Measurements from ENCODE around the gene FYB1. TPM values are rescaled to one million over a fixed set of nuclear protein-coding genes. Genes with fewer than 3 reads are reported as not detected.

FYB1 gene
- total and polyA plus RNA-seq, 2 of the 4 experiments (the other 2 are of a cell fraction), result not detected

DNA sequence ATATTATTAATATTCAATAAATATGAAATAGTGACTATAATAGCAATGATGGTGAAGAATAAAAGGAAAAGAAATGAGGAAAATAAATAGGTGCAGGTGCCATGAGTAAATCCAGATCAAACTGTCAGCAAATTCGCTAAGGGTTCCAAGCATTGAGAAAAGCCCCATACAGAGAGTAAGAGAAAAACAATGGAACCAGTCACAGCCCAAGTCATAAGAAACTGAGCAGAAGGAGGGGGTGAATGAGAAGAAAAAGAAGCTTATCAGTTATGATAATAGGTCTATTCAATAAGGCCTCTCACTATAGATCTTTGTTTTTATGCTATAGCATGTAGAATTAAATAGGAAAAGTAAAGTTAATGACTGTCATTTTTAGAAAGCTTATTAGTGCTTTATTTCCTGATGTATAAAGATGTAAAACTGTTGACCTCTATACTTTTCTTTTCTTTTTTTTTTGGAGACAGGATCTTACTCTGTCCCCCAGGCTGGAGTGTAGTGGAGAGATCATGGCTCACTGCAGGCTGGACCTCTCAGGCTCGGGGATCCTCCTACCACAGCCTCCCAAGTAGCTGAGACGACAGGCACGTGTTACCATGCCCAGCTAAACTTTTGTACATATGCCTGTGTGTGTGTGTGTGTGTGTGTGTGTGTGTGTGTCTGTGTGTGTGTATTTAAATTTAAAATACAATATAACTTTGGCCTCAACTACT, 72.4 kb downstream of the FYB1 start:
- no peak overlapping the region for H2BK120ac ChIP-seq (ENCODE audit: low read depth, low read length)
- no peak for TF ChIP-seq RAD21 (IDR thresholded peaks at IDR 0.05; ENCODE audit: low read length)
- no peak for TF ChIP-seq SMC3 (IDR thresholded peaks at IDR 0.05; ENCODE audit: low read depth, low read length)
- no peak for TF ChIP-seq POLR2A (IDR thresholded peaks at IDR 0.05; ENCODE audit: low read depth, low read length)
- no peak for TF ChIP-seq NFE2L2 (IDR thresholded peaks at IDR 0.05; ENCODE audit: low read depth, low read length)
- TF ChIP-seq MAZ (IDR thresholded peaks at IDR 0.05; ENCODE audit: borderline replicate concordance, low read depth, low read length), result no peak
- TF ChIP-seq, protein P1, sequence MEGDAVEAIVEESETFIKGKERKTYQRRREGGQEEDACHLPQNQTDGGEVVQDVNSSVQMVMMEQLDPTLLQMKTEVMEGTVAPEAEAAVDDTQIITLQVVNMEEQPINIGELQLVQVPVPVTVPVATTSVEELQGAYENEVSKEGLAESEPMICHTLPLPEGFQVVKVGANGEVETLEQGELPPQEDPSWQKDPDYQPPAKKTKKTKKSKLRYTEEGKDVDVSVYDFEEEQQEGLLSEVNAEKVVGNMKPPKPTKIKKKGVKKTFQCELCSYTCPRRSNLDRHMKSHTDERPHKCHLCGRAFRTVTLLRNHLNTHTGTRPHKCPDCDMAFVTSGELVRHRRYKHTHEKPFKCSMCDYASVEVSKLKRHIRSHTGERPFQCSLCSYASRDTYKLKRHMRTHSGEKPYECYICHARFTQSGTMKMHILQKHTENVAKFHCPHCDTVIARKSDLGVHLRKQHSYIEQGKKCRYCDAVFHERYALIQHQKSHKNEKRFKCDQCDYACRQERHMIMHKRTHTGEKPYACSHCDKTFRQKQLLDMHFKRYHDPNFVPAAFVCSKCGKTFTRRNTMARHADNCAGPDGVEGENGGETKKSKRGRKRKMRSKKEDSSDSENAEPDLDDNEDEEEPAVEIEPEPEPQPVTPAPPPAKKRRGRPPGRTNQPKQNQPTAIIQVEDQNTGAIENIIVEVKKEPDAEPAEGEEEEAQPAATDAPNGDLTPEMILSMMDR (conservative IDR thresholded peaks at IDR 0.05; ENCODE audit: low read depth, low read length), result no peak
- no peak for TF ChIP-seq BHLHE40 (IDR thresholded peaks at IDR 0.05; ENCODE audit: low read depth, low read length)
- no peak for TF ChIP-seq RCOR1 (IDR thresholded peaks at IDR 0.05; ENCODE audit: insufficient replicate concordance, low read length)
- no peak for TF ChIP-seq FOS (IDR thresholded peaks at IDR 0.05; ENCODE audit: low read depth, low read length)
- no peaks in the 10 kb centered on the region for H3K9me1 ChIP-seq (ENCODE audit: insufficient read depth, low read length)
- H4K5ac ChIP-seq (ENCODE audit: low read depth, low read length), result no peak overlapping the region
- no peak overlapping the region for H4K91ac ChIP-seq (ENCODE audit: insufficient read depth, low read depth, low read length)
- in situ Hi-C loops (cut with MboI; ENCODE audit: low sequenced_read_pairs) (loop anchor here (10.0 kb wide), 1 partner anchor 138 kb away; no protein-coding TSS in a partner anchor), intact Hi-C loops (cut with micrococcal nuclease) (no loop called here), dilution Hi-C loops (cut with HindIII; ENCODE audit: low sequenced_read_pairs, unreplicated experiment) (no loop called here)
- ATAC-seq (ENCODE audit: low read depth), result no peak
- no peak overlapping the region for H4K8ac ChIP-seq (ENCODE audit: low read depth in 2 of 2, low read length in 2 of 2)
- H2AK5ac ChIP-seq (ENCODE audit: low read depth, low read length), result peak overlapping the region; percentile 35; the same call in 1 of the 2 replicates
- H3K56ac ChIP-seq (ENCODE audit: extremely low read depth, insufficient read depth, low read length), result no peak overlapping the region
- H3K18ac ChIP-seq (ENCODE audit: low read depth, low read length), result no peak overlapping the region
- no TSS peak for BruUV-seq (replicated peaks)
- no peaks in the 10 kb centered on the region for H3K79me1 ChIP-seq (ENCODE audit: low read depth in 1 of 2, low read length in 2 of 2)
- H3K4ac ChIP-seq (ENCODE audit: low read depth, low read length), result no peak overlapping the region; the same call in 1 of the 2 replicates
- H2BK20ac ChIP-seq (ENCODE audit: low read depth, low read length), result no peak overlapping the region
- no peak overlapping the region for H2AK9ac ChIP-seq (replicated peaks; ENCODE audit: low read depth, low read length, poor library complexity)
- H3K36me3 ChIP-seq (ENCODE audit: control insufficient read depth, insufficient read depth, low read length), result no peaks in the 10 kb centered on the region
- H3K27me3 ChIP-seq (ENCODE audit: control insufficient read depth, insufficient read depth, low read length), result no peaks in the 10 kb centered on the region
- H3K27ac ChIP-seq (ENCODE audit: insufficient read depth, low read length), result no peak overlapping the region
- H3K4me1 ChIP-seq (ENCODE audit: control insufficient read depth, insufficient read depth, low read length), result no peaks in the 10 kb centered on the region
- no peak overlapping the region for H3K14ac ChIP-seq (replicated peaks; ENCODE audit: low read depth, low read length)
- H2BK15ac ChIP-seq (ENCODE audit: low read depth, low read length), result no peak overlapping the region
- ChIA-PET CTCF (interaction anchor here (0.6 kb wide), 4 partner anchors 20 to 154 kb away, joined by 3 to 7 read pairs (median 4); no protein-coding TSS in a partner anchor), POLR2A (ENCODE audit: unreplicated experiment) (no interaction called here)
- H3K9me3 ChIP-seq (ENCODE audit: control insufficient read depth, insufficient read depth, low read length), result no peaks in the 10 kb centered on the region
- H3K23ac ChIP-seq (ENCODE audit: low read depth, low read length), result no peak overlapping the region
- no CpG with 5 or more reads among the region's 4 CpGs for WGBS, 2 experiments (ENCODE audit: extremely low coverage in 2 of 2, insufficient read length in 1 of 2)
- DNase-seq, result no peak
- H3K9ac ChIP-seq (ENCODE audit: low read depth, low read length), result no peak overlapping the region
- no peak overlapping the region for H3K4me3 ChIP-seq (ENCODE audit: insufficient read depth, low read depth, low read length)
- H4K20me1 ChIP-seq (ENCODE audit: insufficient read depth, low read length), result no peaks in the 10 kb centered on the region
- H2BK5ac ChIP-seq (ENCODE audit: low read depth, low read length, poor library complexity, severe bottlenecking), result no peak overlapping the region
- H2AFZ ChIP-seq (replicated peaks; ENCODE audit: low read length, poor library complexity), result no peak overlapping the region
- H3K4me2 ChIP-seq (ENCODE audit: low read depth, low read length), result no peak overlapping the region
